HG03025 (cell line): ENCODE measurements around the gene DBF4.
"Not testable (repeated sequence)": the region's sequence is repeated elsewhere in the genome, so short reads cannot be mapped to it uniquely, and the experiment has no call there.

ENCODE experiments used
- ATAC-seq: cut with Tn5 transposase; IDR thresholded peaks from one replicate; pipeline ENCODE4 v1.9.1; 2021; ENCODE audit warnings: mild to moderate bottlenecking, moderate library complexity; ENCODE audit not compliant: unreplicated experiment, low FRiP score

DBF4 gene

DNA sequence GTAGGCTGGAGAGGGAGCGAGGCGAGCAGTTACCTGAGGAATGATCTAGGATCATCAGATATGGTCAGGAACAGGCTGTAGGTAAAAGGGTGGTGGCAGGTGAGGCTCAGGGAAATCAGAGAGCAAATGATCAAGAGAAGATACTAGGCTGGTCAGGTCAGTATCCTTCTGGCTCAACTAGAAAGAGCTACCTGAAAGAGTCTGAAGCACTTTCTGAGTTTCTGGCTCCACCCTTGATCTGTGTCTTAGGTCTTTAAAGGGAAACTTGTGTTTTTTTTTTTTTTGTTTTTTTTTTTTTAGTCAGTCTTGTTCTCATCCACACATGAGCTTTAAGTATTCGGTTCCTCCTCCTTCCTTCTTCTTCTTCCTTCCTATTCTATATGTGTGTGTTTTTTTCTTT, 68.3 kb downstream of the DBF4 start:
- ATAC-seq: peak; percentile 80

DNA sequence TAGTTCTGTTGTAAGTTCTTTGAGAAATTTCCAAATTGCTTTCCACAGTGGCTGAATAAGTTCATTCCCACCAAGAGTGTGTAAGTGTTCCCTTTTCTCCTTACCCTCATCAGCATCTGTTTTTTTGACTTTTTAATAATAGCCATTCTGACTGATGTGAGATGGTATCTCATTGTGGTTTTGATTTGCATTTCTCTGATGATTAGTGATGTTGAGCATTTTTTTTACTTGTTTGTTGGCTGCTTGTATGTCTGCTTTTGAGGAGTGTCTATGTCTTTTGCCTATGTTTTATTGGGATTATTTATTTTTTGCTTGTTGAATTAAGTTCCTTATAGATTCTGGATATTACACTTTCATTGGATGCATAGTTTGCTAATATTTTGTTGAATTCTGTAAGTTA, 69.6 kb downstream of the DBF4 start:
- not testable (repeated sequence) for ATAC-seq

DNA sequence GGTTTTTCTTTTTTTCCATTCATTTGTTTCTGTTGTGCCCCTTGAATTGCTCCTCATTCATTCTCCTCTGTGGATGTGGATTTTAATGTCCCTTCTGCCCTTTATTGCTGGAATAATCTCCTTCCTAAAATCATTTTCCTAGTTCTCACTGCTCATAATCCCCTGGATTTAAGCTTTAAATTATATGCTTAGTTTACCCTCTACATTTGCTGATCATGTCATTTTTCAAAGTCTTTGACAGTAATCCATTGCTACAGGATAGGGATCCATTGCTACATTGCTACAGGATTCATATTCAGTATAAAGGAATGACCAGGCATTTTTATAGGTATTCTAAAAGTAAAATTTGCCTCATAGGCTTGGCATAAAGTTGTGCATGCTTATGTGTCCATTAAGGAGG, 72.1 kb downstream of the DBF4 start:
- no peak for ATAC-seq
